HG03097 (cell line): Measurements from ENCODE around the gene PADI2.

ENCODE experiments used
- ATAC-seq: cut with Tn5 transposase; IDR thresholded peaks from one replicate; pipeline ENCODE4 v1.9.1; 2021; ENCODE audit not compliant: unreplicated experiment, low FRiP score

Gene PADI2

DNA sequence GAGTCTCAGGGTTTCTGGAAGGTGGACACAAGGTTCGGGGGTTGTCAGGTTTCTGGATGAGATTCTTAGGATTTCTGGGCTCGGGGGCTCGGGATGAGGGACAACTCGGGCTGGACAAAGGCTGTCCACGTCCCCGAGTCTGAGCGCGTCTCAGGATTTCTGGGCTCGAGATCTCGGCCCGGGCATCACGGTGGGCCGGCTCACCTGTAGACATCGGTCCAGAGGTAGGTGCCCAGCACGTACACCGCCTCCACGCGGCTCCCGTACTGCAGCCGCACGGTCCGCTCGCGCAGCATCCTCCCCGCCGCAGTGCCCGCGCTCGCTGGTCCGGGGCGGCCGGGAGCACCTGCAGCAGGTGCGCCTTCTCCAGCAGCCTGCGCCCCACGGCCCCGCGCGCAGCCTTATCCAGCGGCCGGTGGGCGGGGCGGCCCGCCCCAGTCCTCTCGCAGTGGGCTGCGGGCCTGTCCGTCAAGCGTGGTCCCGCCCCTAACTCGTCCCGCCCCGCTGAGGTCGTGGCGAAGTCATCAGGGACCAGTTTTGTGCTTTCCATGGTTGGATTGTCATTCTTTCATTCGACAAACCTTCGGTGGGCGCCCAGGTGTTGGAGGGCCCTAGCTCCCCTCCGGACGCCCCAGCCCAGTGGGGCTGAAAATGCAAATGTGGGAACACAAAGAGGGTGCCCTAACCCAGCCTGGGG, at the start of gene PADI2:
TSS of gene PADI2 (minus strand) at position 376 of the 697 bp plus-strand sequence. CDS start at position 296, 80 bp downstream.
- no peak for ATAC-seq

- ATAC-seq = no peak
Observed at GRCh38 chr1:17168091-17168876, 49.0 kb upstream of the PADI2 start.

DNA sequence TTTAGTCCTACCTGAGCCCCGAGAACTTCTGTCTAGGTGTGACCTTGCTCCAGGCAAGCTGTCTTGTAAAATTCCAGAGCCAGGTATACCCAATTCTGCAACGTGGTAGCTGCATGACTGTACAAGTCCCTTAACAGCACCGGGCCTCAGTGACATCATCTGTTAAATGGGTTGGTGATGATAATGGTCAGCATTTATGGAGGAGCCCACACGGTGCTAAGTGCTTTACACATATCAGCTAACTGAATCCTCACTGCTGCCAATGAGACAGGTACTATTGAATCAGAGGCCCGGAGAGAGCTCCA, 48.5 kb upstream of the PADI2 start:
- ATAC-seq = no peak

DNA sequence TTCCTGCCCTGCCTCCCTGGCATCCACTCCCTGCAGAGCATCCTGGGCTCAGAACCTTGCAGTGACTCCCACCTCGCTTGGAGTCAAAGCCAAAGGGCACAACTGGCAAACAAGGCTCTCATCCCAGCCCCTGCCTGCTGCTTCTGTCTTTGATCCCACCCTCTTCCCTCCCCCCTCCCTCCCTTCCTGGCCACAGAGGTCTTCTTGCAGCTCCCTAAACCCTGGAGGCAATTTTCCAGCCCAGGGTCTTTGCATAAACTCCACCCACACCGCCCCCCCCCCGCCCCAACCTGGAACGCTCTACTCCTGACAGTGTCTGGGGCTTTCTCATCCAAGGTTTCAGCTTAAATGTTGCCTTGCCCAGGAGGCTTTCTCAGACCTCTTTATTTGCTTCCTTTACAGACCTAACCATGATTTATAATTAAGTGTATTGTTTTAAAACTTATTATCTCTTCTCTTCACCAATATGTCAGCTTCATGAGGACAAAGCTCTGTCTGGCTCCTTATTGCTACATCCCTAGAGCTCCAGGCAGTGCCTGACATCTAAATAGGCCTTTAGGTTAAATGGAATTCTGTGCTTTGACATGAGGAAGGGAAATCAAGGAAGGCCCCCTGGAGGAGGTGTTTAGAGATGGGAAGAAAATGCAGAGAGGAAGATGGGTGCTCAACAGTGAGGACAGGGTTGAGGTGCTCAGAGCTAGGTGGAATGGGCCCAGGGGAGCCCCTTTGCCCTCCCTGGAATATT, 48.0 kb upstream of the PADI2 start:
- no peak for ATAC-seq

- no peak for ATAC-seq
Observed at GRCh38 chr1:17165823-17166222, 46.6 kb upstream of the PADI2 start.

GRCh38 chr1:17163789-17164666, 44.8 kb upstream of the PADI2 start:
- ATAC-seq = no peak

DNA sequence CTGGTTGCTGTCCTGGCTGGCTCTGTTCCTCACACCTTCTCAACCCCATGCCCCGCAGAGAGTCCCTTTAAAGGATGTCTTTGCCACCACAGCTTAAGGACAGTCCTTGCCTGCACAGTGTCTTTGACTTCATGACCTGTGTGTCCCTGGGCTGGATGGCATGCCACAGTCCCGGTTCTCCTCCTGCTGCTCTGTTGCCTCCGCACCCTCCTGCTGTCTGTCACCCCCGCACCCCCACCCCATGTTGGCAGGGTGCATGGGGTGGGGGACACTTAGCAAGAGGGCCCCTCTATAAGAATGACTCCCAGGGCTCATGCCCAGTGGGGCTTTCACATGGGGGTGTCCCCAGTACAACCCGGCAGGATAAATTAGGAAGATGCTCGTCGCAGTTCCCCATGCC, 44.1 kb upstream of the PADI2 start:
- no peak for ATAC-seq

DNA sequence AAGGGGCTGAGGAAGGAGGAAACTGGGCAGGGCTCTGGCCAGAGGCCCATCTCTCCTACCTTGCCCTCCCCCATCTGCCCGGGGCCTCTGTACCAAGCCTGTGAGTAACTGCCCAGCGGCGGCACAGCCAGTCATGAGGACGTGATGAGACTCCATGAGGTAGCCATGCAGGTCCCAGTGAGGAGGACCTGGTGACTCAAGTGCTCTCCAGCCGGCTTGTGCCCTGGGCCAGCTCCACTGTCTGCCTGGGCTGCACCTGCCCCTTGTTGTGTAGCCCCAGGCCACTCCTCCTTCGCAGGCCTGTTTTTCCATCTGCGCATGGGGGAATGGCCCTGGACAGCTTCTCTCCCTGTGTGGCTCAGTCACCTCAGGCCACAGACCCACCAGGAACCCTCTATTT, 43.7 kb upstream of the PADI2 start:
- ATAC-seq = no peak

- no peak for ATAC-seq
Observed at GRCh38 chr1:17161926-17162800, 42.9 kb upstream of the PADI2 start.

DNA sequence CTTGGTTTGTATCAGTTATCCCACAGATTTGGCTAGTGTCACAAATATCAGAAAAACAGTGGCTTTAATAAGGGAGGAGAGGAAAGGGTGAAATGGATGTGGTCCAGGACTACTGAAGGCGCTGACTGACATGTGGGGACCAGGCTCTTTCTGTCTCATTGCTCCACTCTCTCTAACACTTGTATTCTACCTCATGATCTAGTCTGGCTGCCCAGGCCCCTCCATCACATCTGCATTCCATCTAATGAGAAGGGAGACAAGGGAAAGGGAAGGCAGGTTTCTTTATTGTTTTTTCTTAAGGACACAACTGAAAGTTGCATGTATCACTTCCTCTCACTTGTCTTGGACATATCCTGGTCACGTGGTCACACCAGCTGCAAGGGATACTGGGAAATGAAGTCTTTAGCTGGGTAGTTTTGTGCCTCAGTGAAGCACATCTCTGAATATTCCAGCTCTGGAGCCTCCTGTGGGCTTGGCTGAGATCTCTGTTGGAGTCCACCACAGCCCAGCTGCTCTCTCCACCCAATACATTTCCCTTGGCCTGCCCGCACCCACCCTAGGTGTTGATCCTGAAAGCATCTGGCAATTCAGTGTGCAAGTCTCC, 42.0 kb upstream of the PADI2 start:
- no peak for ATAC-seq

DNA sequence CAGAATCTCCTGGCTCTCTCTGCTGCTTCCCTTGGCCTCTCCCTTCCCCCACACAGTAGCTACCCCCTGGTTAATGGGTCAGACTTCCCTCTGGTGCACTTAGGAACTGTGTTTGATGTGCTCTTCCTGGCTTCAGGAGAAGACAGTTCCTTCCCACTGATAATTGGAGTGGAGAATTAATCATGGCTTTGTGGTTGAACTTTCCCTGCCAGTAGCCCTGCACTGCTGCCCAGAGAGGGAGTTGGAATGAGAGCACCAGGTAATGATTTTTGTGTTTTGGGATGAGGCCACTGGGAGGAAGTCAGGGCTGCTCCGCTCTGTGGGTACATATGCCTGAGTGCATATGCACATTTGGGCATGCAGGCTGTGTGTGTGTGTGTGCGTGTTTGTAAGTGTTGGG, 39.7 kb upstream of the PADI2 start:
- no peak for ATAC-seq

GRCh38 chr1:17156108-17156507, 36.9 kb upstream of the PADI2 start:
- no peak for ATAC-seq

DNA sequence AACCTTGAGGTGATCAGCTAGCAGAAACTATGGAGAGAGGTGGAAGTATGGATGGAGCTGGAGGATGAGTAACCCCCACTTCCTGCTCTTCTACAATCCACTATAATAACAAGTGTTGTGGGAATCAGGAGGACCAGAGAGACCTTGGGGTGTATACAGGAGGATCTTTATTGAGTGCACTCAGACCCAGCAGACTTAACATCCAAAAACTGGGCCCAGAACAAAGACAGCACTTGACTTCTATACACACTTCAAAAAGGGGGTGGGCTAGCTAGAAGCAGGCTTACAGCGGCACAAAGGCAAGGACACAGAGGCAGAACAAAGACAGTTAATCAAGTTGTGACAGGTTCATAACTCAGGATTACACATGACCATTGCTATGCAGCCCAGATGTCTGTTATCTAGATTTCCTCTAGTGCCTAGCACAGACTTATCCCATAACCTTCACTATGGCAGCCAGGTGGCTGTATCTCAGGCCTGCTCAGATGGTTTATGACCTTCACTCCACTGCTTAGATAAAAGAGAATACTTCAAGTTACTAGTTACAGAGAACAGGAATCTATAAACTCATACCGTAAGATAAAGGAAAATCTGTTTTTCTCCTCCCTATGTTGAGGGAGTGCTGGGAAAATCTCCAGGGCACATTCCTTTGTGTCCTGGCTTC, 36.1 kb upstream of the PADI2 start:
- ATAC-seq = no peak

DNA sequence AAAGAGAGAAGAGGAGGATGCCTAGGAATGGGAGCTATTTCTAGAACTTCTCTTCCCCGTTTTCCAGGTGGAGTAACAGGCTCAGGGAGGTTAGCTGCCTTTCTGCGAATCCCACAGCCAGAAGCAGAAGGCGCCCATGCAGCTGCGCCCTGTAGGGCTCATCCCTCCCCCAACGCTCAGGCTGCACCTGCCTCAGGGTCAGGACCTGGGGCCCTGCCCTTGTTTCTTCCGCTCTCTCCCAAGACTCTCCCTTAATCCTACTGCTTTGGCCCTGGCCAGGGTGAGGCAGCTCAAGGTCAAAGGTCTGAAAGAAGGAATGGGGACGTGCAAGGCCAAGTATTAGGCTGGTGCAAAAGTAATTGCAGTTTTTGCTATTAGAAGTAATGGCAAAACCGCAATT, 30.5 kb upstream of the PADI2 start:
- ATAC-seq = no peak

- ATAC-seq = no peak
Observed at GRCh38 chr1:17148950-17149608, 29.8 kb upstream of the PADI2 start.

DNA sequence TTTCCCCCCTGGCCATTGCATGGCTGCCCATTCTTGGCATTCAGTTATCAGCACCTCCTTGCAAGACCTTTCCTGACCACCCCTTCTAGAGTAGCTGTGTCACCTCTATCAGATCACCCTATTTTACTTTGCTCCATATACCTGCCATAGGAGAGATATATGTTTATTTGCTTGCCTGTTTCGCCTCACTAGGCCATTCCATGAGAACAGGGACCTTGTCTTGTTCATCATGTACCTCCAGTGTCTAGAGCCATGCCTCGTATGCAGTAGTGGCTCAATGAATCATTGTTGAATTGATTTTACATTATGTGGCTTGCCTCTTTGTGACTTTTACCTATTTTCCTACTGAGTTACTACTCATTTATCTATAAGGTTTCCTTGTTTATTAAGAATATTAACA, 26.4 kb upstream of the PADI2 start:
- ATAC-seq = no peak

DNA sequence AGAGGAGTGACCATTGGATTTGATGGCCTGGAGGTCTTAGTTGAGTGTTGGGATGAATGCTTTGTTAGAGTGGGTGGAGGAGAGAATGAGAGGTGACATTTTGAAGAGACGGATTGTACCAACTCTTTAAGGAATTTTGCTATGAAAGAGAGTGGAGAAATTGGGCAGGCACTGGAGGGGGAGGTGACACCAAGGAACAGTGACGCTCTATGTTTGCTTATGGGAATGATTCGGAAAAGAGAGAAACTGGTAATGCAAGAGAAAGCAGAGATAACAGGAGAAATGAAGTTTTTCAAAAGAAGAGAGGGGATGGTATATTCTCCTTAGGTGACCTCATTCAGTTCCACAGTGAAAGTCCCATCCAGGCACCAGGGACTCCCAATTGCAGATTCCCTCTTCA, 24.5 kb upstream of the PADI2 start:
- ATAC-seq = no peak

DNA sequence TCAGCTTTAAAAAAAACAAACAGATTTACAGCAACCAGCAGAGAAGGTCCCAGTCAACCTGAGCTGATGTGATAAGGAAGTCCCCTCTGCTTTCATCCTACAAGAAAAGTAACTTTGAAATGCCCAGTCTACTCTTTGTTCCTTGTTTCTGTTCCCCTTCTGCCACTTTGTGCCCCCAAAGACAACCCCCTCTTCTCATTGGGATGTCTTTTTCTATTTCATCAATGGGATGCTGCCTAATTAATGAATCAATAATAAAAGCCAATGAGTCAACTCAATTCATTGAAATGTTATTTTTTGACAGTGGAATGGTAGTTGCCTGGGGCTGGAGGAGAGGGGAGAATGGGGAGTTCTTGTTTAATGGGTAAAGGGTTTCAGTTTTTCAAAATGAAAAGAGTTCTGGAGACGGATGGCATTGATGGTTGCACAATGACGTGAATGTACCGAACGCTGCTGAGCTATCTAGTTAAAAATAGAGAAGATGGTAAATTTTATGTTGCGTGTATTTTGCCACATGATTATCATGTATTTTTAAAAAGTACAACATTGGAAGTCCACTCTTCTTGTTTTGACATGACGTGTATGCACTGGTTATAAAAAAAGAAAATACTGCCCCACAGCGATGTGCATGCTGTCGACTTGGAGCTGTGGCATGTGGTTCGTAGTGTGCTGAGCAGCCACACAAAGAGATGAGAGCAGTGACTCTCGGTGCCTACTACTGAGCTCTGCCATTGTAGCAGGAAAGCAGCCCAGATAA, 22.4 kb upstream of the PADI2 start:
- ATAC-seq = no peak
